ENCODE results near the gene ABCA13. TPM values are rescaled to one million over a fixed set of nuclear protein-coding genes. Genes with fewer than 3 reads are reported as not detected.

Gene ABCA13
- total RNA-seq, 1 experiment from 2014 or later = 1.7 TPM

- CTCF ChIA-PET = no interaction called here
- no peaks in the 10 kb centered on the region for H3K9me3 ChIP-seq (ENCODE audit: control insufficient read depth, insufficient read depth, low read depth, low read length)
- intact Hi-C loops (cut with micrococcal nuclease; ENCODE audit: unreplicated experiment) (no loop called here), in situ Hi-C loops (cut with HindIII; ENCODE audit: low pct_unique_long_range_greater_than_20kb, low sequenced_read_pairs) (no loop called here)
- BruUV-seq (replicated peaks) = no TSS peak
- H3K4me1 ChIP-seq (ENCODE audit: control insufficient read depth, insufficient read depth, low read length) = no peaks in the 10 kb centered on the region
- ATAC-seq (no peak), DNase-seq (ENCODE audit: low read depth, low spot score) (no peak)
- H3K27me3 ChIP-seq (ENCODE audit: control insufficient read depth, insufficient read depth, low read length) = no peaks in the 10 kb centered on the region
- TF ChIP-seq CTCF (IDR thresholded peaks at IDR 0.05) = no peak
- TF ChIP-seq, protein P1, sequence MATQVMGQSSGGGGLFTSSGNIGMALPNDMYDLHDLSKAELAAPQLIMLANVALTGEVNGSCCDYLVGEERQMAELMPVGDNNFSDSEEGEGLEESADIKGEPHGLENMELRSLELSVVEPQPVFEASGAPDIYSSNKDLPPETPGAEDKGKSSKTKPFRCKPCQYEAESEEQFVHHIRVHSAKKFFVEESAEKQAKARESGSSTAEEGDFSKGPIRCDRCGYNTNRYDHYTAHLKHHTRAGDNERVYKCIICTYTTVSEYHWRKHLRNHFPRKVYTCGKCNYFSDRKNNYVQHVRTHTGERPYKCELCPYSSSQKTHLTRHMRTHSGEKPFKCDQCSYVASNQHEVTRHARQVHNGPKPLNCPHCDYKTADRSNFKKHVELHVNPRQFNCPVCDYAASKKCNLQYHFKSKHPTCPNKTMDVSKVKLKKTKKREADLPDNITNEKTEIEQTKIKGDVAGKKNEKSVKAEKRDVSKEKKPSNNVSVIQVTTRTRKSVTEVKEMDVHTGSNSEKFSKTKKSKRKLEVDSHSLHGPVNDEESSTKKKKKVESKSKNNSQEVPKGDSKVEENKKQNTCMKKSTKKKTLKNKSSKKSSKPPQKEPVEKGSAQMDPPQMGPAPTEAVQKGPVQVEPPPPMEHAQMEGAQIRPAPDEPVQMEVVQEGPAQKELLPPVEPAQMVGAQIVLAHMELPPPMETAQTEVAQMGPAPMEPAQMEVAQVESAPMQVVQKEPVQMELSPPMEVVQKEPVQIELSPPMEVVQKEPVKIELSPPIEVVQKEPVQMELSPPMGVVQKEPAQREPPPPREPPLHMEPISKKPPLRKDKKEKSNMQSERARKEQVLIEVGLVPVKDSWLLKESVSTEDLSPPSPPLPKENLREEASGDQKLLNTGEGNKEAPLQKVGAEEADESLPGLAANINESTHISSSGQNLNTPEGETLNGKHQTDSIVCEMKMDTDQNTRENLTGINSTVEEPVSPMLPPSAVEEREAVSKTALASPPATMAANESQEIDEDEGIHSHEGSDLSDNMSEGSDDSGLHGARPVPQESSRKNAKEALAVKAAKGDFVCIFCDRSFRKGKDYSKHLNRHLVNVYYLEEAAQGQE (IDR thresholded peaks at IDR 0.05; ENCODE audit: insufficient read depth in 1 of 2, low read depth in 2 of 2, low read length in 1 of 2) = no peak
- no peak for TF ChIP-seq POLR2AphosphoS5 (IDR thresholded peaks at IDR 0.05; ENCODE audit: low read depth, low read length)
- no peak for TF ChIP-seq TCF7L2 (IDR thresholded peaks at IDR 0.05; ENCODE audit: low read depth, low read length)
- no peak for TF ChIP-seq SIN3A (IDR thresholded peaks at IDR 0.05; ENCODE audit: borderline replicate concordance, insufficient read depth, low read depth, low read length)
- no peak overlapping the region for H3K4me3 ChIP-seq (ENCODE audit: low read depth in 2 of 2, low read length in 2 of 2)
- H3K27ac ChIP-seq (ENCODE audit: low read length) = no peak overlapping the region
- POLR2A ChIA-PET = no interaction called here
- H3K36me3 ChIP-seq (ENCODE audit: control insufficient read depth, insufficient read depth, low read length) = no peaks in the 10 kb centered on the region
Measured at GRCh38 chr7:48263311-48263650, 92.0 kb downstream of the ABCA13 start.

DNA sequence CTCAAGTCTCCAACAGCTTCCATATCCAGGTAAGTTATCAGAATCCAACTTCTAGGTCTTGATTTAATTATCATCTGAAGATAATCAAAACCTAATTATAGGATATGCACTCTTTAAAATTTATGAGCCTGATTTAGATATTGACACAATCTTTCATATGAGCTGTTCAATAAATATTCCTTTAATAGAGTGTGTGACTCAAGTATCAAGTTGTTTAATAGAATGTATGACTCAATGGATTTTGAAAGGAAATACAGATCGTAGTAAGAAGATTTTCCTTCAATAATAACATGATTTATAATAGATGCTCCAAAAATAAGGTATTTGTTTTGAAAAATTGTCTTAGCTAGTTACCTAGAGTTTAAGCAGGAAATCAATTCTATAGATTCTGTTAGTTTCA is 97.8 kb downstream of the ABCA13 start:
- in situ Hi-C loops (cut with HindIII; ENCODE audit: low pct_unique_long_range_greater_than_20kb, low sequenced_read_pairs) = no loop called here
- Histone ChIP-seq H3K36me3 (ENCODE audit: control insufficient read depth, insufficient read depth, low read length) (no peaks in the 10 kb centered on the region), H3K4me1 (ENCODE audit: control insufficient read depth, insufficient read depth, low read length) (no peaks in the 10 kb centered on the region), H3K27ac (ENCODE audit: low read length) (no peak overlapping the region), H3K4me3 (ENCODE audit: low read depth in 2 of 2, low read length in 2 of 2) (no peak overlapping the region), H3K27me3 (ENCODE audit: control insufficient read depth, insufficient read depth, low read length) (peaks cover 2% of the 10 kb centered on the region), H3K9me3 (ENCODE audit: control insufficient read depth, insufficient read depth, low read depth, low read length) (no peaks in the 10 kb centered on the region)
- DNase-seq (ENCODE audit: low read depth, low spot score) (no peak), ATAC-seq (no peak)
- TF ChIP-seq TCF7L2 (IDR thresholded peaks at IDR 0.05; ENCODE audit: low read depth, low read length) (no peak), CTCF (IDR thresholded peaks at IDR 0.05) (no peak), SIN3A (IDR thresholded peaks at IDR 0.05; ENCODE audit: borderline replicate concordance, insufficient read depth, low read depth, low read length) (no peak), POLR2AphosphoS5 (IDR thresholded peaks at IDR 0.05; ENCODE audit: low read depth, low read length) (no peak)
- TF ChIP-seq, protein P1 (IDR thresholded peaks at IDR 0.05; ENCODE audit: insufficient read depth in 1 of 2, low read depth in 2 of 2, low read length in 1 of 2) = no peak
- POLR2A ChIA-PET = interaction anchor here (0.7 kb wide), 1 partner anchor 1450 kb away, joined by 17 read pairs; no protein-coding TSS in a partner anchor
- CTCF ChIA-PET = no interaction called here
- intact Hi-C loops (cut with micrococcal nuclease; ENCODE audit: unreplicated experiment) = no loop called here
- BruUV-seq (replicated peaks) = no TSS peak

Data from Panc1 (cell line).